H1 (cell line): ENCODE data around the gene SRM. TPM values are rescaled to one million over a fixed set of nuclear protein-coding genes. Genes with fewer than 3 reads are reported as not detected.

Experiments used
- CTCF ChIA-PET: fragments of 300-600 bp; sonication (Branson Sonifier 250); formaldehyde crosslinking; loops from one replicate; lab custom pipeline; 2021; ENCODE audit not compliant: partially characterized antibody; lab: Charles Lee
- POLR2A ChIA-PET: fragments of 300-600 bp; sonication (Branson Sonifier 250); formaldehyde crosslinking; loops from one replicate; lab custom pipeline; 2021; ENCODE audit warnings: inconsistent platforms; ENCODE audit not compliant: partially characterized antibody; lab: Charles Lee
- DNase-seq, 2 experiments: peaks; one replicate each; pipeline versions ENCODE4 v3.0.0 to v3.0.0-alpha.2; 2010 to 2022; ENCODE audit warnings: low spot score in 2 of 2, low read depth in 1 of 2, mixed read lengths in 1 of 2
- FAIRE-seq: peaks from 2 replicates; lab custom pipeline; 2011; peaks lifted over from hg19 to GRCh38; lab: Jason Lieb, UNC
- H2AFZ ChIP-seq: 2 replicates; pipeline ENCODE4 v1.8.1; 2012; ENCODE audit warnings: low read length, inconsistent platforms
- H2AK5ac ChIP-seq: 2 replicates; pipeline ENCODE4 v1.6.1; 2013; ENCODE audit warnings: low read depth, low read length
- H2BK120ac ChIP-seq: replicated peaks from 2 replicates; pipeline ENCODE3; 2013; ENCODE audit warnings: low read depth, low read length, inconsistent platforms
- H2BK12ac ChIP-seq: 2 replicates; pipeline ENCODE4 v1.6.1; 2013; ENCODE audit warnings: low read depth, low read length
- H2BK15ac ChIP-seq: 2 replicates; pipeline ENCODE4 v1.6.1; 2013; ENCODE audit warnings: low read length
- H2BK20ac ChIP-seq: 2 replicates; pipeline ENCODE4 v1.6.1; 2013; ENCODE audit warnings: low read length
- H2BK5ac ChIP-seq: 2 replicates; pipeline ENCODE4 v1.6.1; 2013; ENCODE audit warnings: low read depth, low read length
- H3K14ac ChIP-seq: 2 replicates; pipeline ENCODE4 v1.6.1; 2013; ENCODE audit warnings: inconsistent platforms; ENCODE audit not compliant: insufficient read length
- H3K18ac ChIP-seq: 2 replicates; pipeline ENCODE4 v1.6.1; 2013; ENCODE audit warnings: low read length; ENCODE audit errors: extremely low read depth
- H3K23ac ChIP-seq: 2 replicates; pipeline ENCODE4 v1.6.1; 2013; ENCODE audit warnings: inconsistent platforms; ENCODE audit not compliant: insufficient read length
- H3K23me2 ChIP-seq: 2 replicates; pipeline ENCODE4 v1.6.1; 2013; ENCODE audit warnings: low read depth, low read length
- H3K27ac ChIP-seq: 2 replicates; pipeline ENCODE4 v1.6.1; 2011; ENCODE audit warnings: low read depth, low read length, inconsistent platforms
- H3K27me3 ChIP-seq, 4 experiments: replicated peaks in 1 of 4; 1 replicate in 1 of 4; 2 replicates in 3 of 4; pipeline versions ENCODE4 v1.6.1 to v1.8.1; 2011 to 2013; ENCODE audit warnings: low read length in 3 of 4, mild to moderate bottlenecking in 3 of 4, inconsistent platforms in 2 of 4, mixed read lengths in 2 of 4, moderate library complexity in 1 of 4; ENCODE audit not compliant: control insufficient read depth in 3 of 4, insufficient read depth in 3 of 4; ENCODE audit errors: extremely low read depth in 1 of 4
- H3K36me3 ChIP-seq, 4 experiments: 2 replicates each; pipeline versions ENCODE4 v1.6.1 to v1.8.1; 2011 to 2013; ENCODE audit warnings: mild to moderate bottlenecking in 4 of 4, low read length in 3 of 4, moderate library complexity in 2 of 4, control low read depth in 1 of 4, inconsistent platforms in 1 of 4; ENCODE audit not compliant: insufficient read depth in 4 of 4, control insufficient read depth in 2 of 4
- H3K4ac ChIP-seq: replicated peaks from 2 replicates; pipeline ENCODE3; 2013; ENCODE audit warnings: low read length, low read depth, mixed read lengths, inconsistent platforms; ENCODE audit not compliant: insufficient read length
- H3K4me1 ChIP-seq, 4 experiments: replicated peaks in 1 of 4; 1 replicate in 1 of 4; 2 replicates in 3 of 4; pipeline versions ENCODE4 v1.6.1 to v1.8.1; 2011 to 2013; ENCODE audit warnings: low read length in 3 of 4, inconsistent platforms in 2 of 4, mixed read lengths in 1 of 4; ENCODE audit not compliant: insufficient read depth in 4 of 4, control insufficient read depth in 3 of 4
- H3K4me2 ChIP-seq, 2 experiments: 2 replicates each; pipeline versions ENCODE4 v1.6.1 to v1.8.1; 2011 to 2013; ENCODE audit warnings: low read depth in 2 of 2, low read length in 2 of 2, control low read depth in 1 of 2, inconsistent platforms in 1 of 2, mild to moderate bottlenecking in 1 of 2; ENCODE audit not compliant: insufficient read depth in 1 of 2
- H3K4me3 ChIP-seq, 4 experiments: fragments of 200-600, 300-600 bp in 1 of 4; sonication (generic), shearing (Covaris generic), sonication (Bioruptor Twin) in 1 of 4; 2 replicates each; pipeline versions ENCODE4 v1.5.1 to v1.8.1; 2011 to 2016; ENCODE audit warnings: low read length in 4 of 4, low read depth in 3 of 4, control low read depth in 2 of 4, inconsistent platforms in 2 of 4, mild to moderate bottlenecking in 2 of 4, mixed read lengths in 1 of 4, moderate library complexity in 1 of 4; ENCODE audit not compliant: insufficient read depth in 2 of 4; ENCODE audit errors: extremely low read depth in 1 of 4
- H3K56ac ChIP-seq: replicated peaks from 2 replicates; pipeline ENCODE3; 2013; ENCODE audit warnings: low read depth, mild to moderate bottlenecking, mixed read lengths, low read length, inconsistent platforms; ENCODE audit not compliant: insufficient read length
- H3K79me1 ChIP-seq: 2 replicates; pipeline ENCODE4 v1.6.1; 2013; ENCODE audit warnings: low read depth, low read length, control low read depth
- H3K79me2 ChIP-seq, 2 experiments: 2 replicates each; pipeline versions ENCODE4 v1.6.1 to v1.8.1; 2012 to 2013; ENCODE audit warnings: low read length in 2 of 2, mild to moderate bottlenecking in 2 of 2, inconsistent platforms in 1 of 2; ENCODE audit not compliant: insufficient read depth in 2 of 2, control insufficient read depth in 1 of 2
- H3K9ac ChIP-seq, 4 experiments: replicated peaks in 1 of 4; 1 replicate in 1 of 4; 2 replicates in 3 of 4; pipeline versions ENCODE4 v1.6.1 to v1.8.1; 2011 to 2013; ENCODE audit warnings: low read depth in 3 of 4, low read length in 3 of 4, control low read depth in 2 of 4, mild to moderate bottlenecking in 2 of 4, moderate library complexity in 2 of 4, inconsistent platforms in 1 of 4; ENCODE audit errors: extremely low read depth in 1 of 4
- H3K9me3 ChIP-seq, 2 experiments: 2 replicates each; pipeline versions ENCODE4 v1.6.1 to v1.8.1; 2012 to 2013; ENCODE audit warnings: mild to moderate bottlenecking in 2 of 2, moderate library complexity in 2 of 2, control low read depth in 1 of 2, inconsistent platforms in 1 of 2, low read depth in 1 of 2, low read length in 1 of 2, mixed read lengths in 1 of 2; ENCODE audit not compliant: insufficient read depth in 2 of 2
- H4K20me1 ChIP-seq, 2 experiments: replicated peaks in 1 of 2; 2 replicates each; pipeline versions ENCODE3 to v1.8.1; 2011 to 2013; ENCODE audit warnings: inconsistent platforms in 2 of 2, low read length in 2 of 2, mild to moderate bottlenecking in 1 of 2; ENCODE audit not compliant: insufficient read depth in 2 of 2, control insufficient read depth in 1 of 2
- H4K5ac ChIP-seq: 2 replicates; pipeline ENCODE4 v1.6.1; 2013; ENCODE audit warnings: low read length, low read depth, mixed read lengths, inconsistent platforms; ENCODE audit not compliant: insufficient read length
- H4K8ac ChIP-seq: 2 replicates; pipeline ENCODE4 v1.8.0; 2013; ENCODE audit warnings: mild to moderate bottlenecking, moderate library complexity, low read length, inconsistent platforms; ENCODE audit not compliant: insufficient read depth; ENCODE audit errors: extremely low read depth
- H4K91ac ChIP-seq: replicated peaks from 2 replicates; pipeline ENCODE3; 2013; ENCODE audit warnings: low read length, mixed read lengths, inconsistent platforms; ENCODE audit not compliant: insufficient read length
- RBBP5 ChIP-seq: IDR thresholded peaks from 2 replicates; pipeline ENCODE4 v1.7.1; 2012; ENCODE audit warnings: low read depth, mild to moderate bottlenecking, inconsistent platforms, low read length, moderate library complexity, borderline replicate concordance
- RFX5 ChIP-seq: IDR thresholded peaks from 2 replicates; pipeline ENCODE4 v1.6.1; 2011; ENCODE audit warnings: low read depth, low read length, improper control_type of control experiment, borderline replicate concordance
- WGBS, 2 experiments: shearing (Covaris generic) in 1 of 2; methylation state at CpG; one replicate each; pipeline versions ENCODE4 v1.1.6 to v1.1.7; 2013 to 2015; ENCODE audit warnings: low lambda C conversion rate in 2 of 2, mixed read lengths in 2 of 2, inconsistent platforms in 1 of 2, low coverage in 1 of 2, missing lambda C conversion rate in 1 of 2; ENCODE audit not compliant: insufficient replicate concordance in 2 of 2, insufficient coverage in 1 of 2, insufficient read length in 1 of 2; ENCODE audit errors: extremely low coverage in 1 of 2, missing lambda C conversion rate in 1 of 2; 5-methylcytosine and 5-hydroxymethylcytosine counted together
- polyA plus RNA-seq, 7 experiments: library from polyadenylated mRNA; depleted of rRNA in 3 of 7; stranded (reverse) in 5 of 7; unstranded in 2 of 7; fragments of >200 nt in 5 of 7; fragments of 200-250 nt in 2 of 7; gene quantifications; 1 replicate in 5 of 7; 2 replicates in 1 of 7; 4 replicates in 1 of 7; pipeline versions ENCODE4 v1.2.1 to v1.2.3, GENCODE V29; 2011 to 2013; ENCODE audit warnings: missing spikeins in 2 of 7, mixed read lengths in 2 of 7
- total RNA-seq: library from RNA; stranded (reverse); fragmentation: NEBNext Ultra II Directional; extraction: Animal tissue kit (Norgen Biotek cat#: 25700); gene quantifications from 2 replicates; pipeline ENCODE4 v1.2.1, GENCODE V29; 2021
- TF ChIP-seq, protein P1 (sequence below): IDR thresholded peaks from 2 replicates; pipeline ENCODE4 v1.6.1; 2012; ENCODE audit warnings: inconsistent platforms
- TF ChIP-seq, protein P2 (sequence below): IDR thresholded peaks from 2 replicates; pipeline ENCODE4 v1.6.1; 2011; ENCODE audit warnings: low read length, improper control_type of control experiment

The SRM gene
- total and polyA plus RNA-seq, 2 of the 8 experiments (the other 6 are each of a cell fraction or from before 2014, with no cell fraction given) = 110 to 208 TPM

DNA sequence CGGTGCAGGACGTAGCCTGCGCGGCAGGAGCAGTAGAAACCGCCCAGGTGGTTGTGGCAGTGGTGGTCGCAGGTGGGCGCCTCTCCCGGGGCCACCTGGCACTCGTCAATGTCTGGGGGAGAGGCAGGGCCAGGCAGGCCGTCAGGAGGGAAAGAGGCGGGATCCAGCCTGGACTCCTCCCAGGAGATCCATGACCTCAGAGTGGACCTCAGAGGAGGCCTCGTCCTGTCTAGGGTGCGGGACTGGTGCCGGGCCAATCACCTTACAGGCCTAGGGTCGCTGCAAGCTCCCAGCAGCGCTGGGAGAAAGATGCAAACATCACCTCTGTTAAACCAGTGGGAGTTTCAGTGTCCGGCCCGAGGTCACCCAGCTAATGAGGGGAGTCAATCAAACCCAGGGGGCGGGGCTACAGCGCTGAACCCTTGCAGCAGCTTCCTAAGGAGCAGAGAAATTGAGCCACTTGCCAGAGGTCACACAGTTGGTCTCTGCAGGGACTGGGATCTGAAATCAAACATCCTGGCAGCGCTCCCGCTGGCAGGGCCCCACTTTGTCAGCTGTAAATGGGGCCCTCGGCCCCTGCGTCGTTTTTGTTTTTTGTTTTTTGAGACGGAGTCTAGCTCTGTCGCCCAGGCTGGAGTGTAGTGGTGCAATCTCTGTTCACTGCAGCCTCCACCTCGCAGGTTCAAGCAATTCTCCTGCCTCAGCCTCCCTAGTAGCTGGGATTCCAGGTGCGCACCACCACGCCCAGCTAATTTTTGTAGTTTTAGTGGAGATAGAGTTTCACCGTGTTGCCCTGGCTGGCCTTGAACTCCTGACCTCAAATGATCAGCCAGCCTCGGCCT, 14.2 kb downstream of the SRM start:
- WGBS, 2 experiments = 65% methylated on average over 32 of the region's 32 CpGs; no CpG with 5 or more reads in 1 of the 2 experiments
- no peak overlapping the region for H4K91ac ChIP-seq
- POLR2A ChIA-PET = interaction anchor here (0.8 to 2.6 kb wide), 7 partner anchors 9 to 172 kb away, joined by 3 to 9 read pairs (median 3); partner anchors contain the start of gene TARDBP
- CTCF ChIA-PET = interaction anchor here (0.7 to 14.5 kb wide), 3 partner anchors 8 to 70 kb away, joined by 3 to 168 read pairs (median 7); no protein-coding TSS in a partner anchor
- H4K8ac ChIP-seq = 0 out of 2 replicates have a peak overlapping the region, but pooled peaks have one; percentile 52
- TF ChIP-seq RFX5 (no peak), RBBP5 (no peak)
- TF ChIP-seq, protein P1, sequence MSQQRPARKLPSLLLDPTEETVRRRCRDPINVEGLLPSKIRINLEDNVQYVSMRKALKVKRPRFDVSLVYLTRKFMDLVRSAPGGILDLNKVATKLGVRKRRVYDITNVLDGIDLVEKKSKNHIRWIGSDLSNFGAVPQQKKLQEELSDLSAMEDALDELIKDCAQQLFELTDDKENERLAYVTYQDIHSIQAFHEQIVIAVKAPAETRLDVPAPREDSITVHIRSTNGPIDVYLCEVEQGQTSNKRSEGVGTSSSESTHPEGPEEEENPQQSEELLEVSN = peak; percentile 41; the same call in 1 of the 2 replicates
- TF ChIP-seq, protein P2, sequence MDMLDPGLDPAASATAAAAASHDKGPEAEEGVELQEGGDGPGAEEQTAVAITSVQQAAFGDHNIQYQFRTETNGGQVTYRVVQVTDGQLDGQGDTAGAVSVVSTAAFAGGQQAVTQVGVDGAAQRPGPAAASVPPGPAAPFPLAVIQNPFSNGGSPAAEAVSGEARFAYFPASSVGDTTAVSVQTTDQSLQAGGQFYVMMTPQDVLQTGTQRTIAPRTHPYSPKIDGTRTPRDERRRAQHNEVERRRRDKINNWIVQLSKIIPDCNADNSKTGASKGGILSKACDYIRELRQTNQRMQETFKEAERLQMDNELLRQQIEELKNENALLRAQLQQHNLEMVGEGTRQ = no peak
- H4K20me1 ChIP-seq = peaks cover 0 to 8% of the 10 kb centered on the region in 2 experiments
- no peak overlapping the region for H3K56ac ChIP-seq
- no peak overlapping the region for H2AK5ac ChIP-seq
- peak overlapping the region; percentile 42 to 50; a peak in 3 of 4 replicates for H3K4me2 ChIP-seq
- H3K14ac ChIP-seq = no peak overlapping the region
- H2BK5ac ChIP-seq = 0 out of 2 replicates have a peak overlapping the region, but pooled peaks have one; percentile 16
- H2BK15ac ChIP-seq = no peak overlapping the region
- no peak overlapping the region for H4K5ac ChIP-seq
- H2BK120ac ChIP-seq = no peak overlapping the region
- H2AFZ ChIP-seq = peak overlapping the region; percentile 71; the same call in 1 of the 2 replicates
- no peaks in the 10 kb centered on the region for H3K79me2 ChIP-seq
- no peak overlapping the region for H3K4ac ChIP-seq
- FAIRE-seq = no peak
- no peak overlapping the region; the same call in 1 of the 2 replicates for H3K18ac ChIP-seq
- no peak overlapping the region for H3K9ac ChIP-seq
- H3K23me2 ChIP-seq = peaks cover 19% of the 10 kb centered on the region; the same call in 1 of the 2 replicates
- no peaks in the 10 kb centered on the region for H3K9me3 ChIP-seq
- H3K27me3 ChIP-seq = no peaks in the 10 kb centered on the region
- peak in 1 of 2 experiments; percentile 88 for DNase-seq
- no peak overlapping the region for H3K27ac ChIP-seq
- no peaks in the 10 kb centered on the region for H3K36me3 ChIP-seq
- no peak overlapping the region for H2BK20ac ChIP-seq
- H3K4me3 ChIP-seq = peak overlapping the region in 1 of 4 experiments; percentile 40; a peak in 2 of 8 replicates
- H3K4me1 ChIP-seq = peaks cover 0 to 10% (median 1%) of the 10 kb centered on the region in 4 experiments; a peak in 4 of 7 replicates
- H2BK12ac ChIP-seq = no peak overlapping the region
- no peaks in the 10 kb centered on the region for H3K79me1 ChIP-seq
- H3K23ac ChIP-seq = no peak overlapping the region
